NCI-H146 treated with DMSO at 0.1 percent for 48 hours (cell line): ENCODE results near the gene PYGO2.
"Not testable (repeated sequence)": the region's sequence is repeated elsewhere in the genome, so short reads cannot be mapped to it uniquely, and the experiment has no call there.

Experiments
- DNase-seq: peaks from one replicate; lab custom pipeline; 2025; ENCODE audit not compliant: unreplicated experiment; lab: John Stamatoyannopoulos, UW

Gene PYGO2

DNA sequence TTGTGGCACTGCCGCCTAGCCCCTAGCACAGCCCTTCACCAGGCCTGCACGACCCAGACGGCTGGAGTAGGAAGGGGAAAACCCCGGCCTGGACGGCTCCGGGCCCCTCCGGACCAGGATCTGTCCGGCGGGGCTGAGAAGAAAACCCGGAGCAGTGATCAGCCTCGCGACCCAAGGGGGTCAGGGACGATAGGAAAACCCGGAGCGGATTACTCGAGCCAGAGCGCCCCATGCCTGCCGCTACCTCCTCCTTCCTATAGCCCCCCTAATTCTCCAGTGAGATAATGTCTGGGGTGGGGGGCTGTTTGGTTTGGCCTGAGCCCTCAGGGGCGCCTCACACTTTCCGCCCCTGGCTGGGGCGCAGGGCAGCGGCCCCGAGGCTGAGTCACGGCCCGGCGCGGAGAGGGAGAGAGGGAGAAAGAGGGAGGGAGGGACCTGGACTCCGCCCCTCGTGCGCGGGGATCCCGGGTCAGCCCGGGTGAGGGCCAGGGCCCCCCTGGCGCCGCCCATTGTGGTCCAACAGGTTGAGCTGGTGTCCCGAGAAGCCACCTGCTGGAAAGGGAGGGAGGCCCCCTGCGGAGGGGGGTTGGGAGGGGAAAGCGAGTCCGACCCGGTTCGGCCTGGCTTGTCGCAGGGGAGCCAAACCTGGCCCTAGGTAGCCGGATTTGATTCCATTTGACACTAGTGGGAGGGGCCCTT lies 39.3 kb upstream of the PYGO2 start:
- DNase-seq, result peak; percentile 75

GRCh38 chr1:155000411-155000725 lies 38.8 kb upstream of the PYGO2 start:
- no peak for DNase-seq

DNA sequence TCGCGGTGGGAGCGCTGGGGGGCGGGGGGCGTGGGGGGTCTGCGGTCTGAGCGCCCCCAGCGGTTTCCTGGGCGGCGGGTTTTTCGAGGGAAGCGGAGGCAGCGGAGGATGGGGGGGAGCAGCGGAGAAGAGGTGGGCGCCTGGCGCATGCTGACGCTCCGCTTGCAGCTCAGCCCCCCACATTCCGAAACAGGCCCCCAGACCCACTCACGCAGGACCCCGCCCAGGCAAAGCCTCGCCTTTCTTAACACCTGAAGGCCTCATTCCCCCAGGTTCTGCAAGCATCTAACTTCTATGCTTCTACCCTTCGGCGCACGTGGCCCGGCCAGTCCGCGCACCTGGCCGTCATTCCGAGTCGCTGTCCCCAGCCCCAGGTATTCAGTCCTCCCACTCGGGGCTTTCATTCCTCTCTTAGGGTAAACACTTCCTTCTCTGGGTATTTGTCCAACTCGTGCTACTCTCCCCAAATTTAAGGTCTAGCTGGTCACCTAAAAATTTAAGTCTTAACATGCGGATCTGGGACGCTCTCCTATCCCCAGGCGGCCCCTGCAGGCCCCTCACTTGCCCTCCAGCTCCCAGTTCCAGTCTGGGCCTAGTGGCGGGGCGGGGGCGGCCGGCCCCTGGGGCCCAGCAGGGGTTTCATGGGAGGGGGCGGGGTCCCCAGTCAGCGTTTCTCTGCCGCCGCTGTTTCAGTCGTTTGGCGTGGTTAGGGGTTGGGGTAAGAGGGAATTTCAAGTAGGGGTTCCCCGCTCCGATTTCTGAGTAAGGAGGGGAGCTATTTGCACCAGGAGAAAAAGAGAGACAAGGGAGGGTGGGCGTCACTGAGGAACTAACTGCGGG lies 38.2 kb upstream of the PYGO2 start:
- peak; percentile 53 for DNase-seq

DNA sequence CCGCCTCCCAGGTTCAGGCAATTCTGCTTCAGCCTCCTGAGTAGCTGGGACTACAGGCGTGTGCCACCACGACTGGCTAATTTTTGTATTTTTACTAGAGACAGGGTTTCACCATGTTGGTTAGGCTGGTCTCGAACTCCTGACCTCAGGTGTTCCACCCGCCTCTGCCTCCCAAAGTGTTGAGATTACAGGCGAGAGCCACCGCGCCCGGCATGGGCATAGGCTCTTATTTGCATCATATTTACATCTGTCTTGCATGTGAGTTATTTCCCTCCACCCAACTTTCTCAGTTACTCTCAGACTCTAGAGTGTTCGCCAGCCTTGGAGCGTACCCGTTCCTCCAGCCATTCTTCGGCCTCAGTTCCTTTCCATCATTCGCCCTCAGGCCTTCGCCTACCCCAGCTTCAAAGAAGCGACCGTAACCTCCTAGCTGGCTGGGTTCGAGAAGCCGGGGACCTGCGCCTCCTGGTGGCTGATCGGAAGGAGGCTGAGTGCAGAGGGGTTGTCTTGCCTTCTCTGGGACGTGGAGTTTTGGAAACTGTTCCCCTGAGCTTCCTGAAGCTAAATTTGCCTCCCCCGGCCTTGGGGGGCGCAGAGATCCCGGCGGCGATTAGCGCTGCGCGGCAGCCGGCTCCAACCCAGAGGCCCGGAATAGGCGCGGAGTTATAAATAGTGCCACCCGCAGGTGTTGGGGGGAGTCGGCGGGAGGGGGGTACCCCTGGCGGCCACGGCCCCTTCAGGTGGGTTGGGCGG lies 37.4 kb upstream of the PYGO2 start:
- DNase-seq, result peak; percentile 53

- no peak for DNase-seq
Measured at GRCh38 chr1:154998201-154998780, 36.7 kb upstream of the PYGO2 start.

GRCh38 chr1:154996966-154997701 lies 35.6 kb upstream of the PYGO2 start:
- no peak for DNase-seq

- DNase-seq, result not testable (repeated sequence)
Measured at GRCh38 chr1:154995301-154995983, 33.9 kb upstream of the PYGO2 start.

- no peak for DNase-seq
Measured at GRCh38 chr1:154994591-154994990, 33.0 kb upstream of the PYGO2 start.

- DNase-seq, result no peak
Measured at GRCh38 chr1:154994269-154994587, 32.6 kb upstream of the PYGO2 start.

- DNase-seq, result no peak
Measured at GRCh38 chr1:154993572-154994268, 32.1 kb upstream of the PYGO2 start, which contains the start of gene LENEP. LENEP (plus strand) TSS chr1:154993586; CDS start chr1:154993608, 22 bp downstream.

DNA sequence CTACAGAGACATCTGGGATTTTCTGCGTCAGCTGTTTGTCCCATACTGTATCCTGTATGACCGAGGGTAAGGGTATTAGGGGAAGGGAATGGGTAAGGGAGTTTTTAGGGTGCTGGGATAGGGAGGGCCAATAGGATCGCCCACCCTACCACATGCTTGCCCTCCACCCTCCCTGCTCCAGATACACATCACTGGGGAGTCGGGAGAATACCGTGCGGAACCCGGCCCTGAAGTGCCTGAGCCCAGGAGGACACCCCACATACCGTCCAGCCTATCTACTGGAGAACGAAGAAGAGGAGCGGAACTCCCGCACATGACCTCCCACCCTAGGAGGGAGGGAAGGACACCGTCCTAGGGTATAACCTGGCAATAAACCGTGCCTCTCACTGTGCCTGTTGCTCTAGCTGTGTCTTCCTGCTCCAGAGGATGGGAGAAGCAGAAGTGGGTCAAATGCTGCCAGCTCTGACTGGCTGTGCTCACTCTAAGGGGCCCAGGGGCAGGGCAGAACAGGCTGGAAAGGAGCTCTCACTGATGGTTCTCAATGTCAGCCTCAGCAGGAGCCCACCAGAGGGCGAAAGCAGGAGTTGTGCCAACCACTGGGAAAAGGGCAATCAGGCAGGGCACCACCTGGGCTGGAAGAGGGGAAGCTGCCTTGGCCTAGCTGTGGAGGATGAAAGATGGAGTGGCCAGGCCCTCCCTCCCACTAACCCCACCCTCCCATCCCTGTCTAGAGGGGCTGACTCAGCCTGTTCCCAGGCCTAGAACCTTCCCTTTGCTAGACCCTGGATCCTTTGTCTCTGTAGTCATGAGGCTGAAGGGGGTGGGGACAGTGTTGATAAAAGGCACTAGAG lies 31.4 kb upstream of the PYGO2 start:
- DNase-seq, result no peak

- no peak for DNase-seq
Measured at GRCh38 chr1:154990276-154990675, 28.7 kb upstream of the PYGO2 start.

- DNase-seq, result no peak
Measured at GRCh38 chr1:154989195-154989860, 27.7 kb upstream of the PYGO2 start.

DNA sequence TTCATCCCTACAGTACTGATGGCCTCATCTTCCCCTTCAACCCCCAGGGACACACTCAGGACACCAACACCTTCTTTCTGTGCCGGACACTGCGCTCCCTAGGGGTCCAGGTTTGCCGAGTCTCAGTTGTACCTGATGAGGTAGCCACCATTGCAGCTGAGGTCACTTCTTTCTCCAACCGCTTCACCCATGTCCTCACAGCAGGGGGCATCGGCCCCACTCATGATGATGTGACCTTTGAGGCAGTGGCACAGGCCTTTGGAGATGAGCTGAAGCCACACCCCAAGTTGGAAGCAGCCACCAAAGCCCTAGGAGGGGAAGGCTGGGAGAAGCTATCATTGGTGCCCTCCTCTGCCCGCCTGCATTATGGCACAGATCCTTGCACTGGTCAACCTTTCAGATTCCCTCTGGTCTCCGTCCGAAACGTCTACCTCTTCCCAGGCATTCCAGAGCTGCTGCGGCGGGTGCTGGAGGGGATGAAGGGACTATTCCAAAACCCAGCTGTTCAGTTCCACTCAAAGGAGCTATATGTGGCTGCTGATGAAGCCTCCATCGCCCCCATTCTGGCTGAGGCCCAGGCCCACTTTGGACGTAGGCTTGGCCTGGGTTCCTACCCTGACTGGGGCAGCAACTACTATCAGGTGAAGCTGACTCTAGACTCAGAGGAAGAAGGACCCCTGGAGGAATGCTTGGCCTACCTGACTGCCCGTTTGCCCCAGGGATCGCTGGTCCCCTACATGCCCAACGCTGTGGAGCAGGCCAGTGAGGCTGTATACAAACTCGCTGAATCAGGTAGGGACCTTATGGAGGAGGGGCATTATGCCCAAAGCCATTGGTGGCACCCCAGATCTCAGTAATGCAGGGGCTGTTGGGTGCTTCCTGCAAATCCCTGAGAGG lies 26.7 kb upstream of the PYGO2 start:
- no peak for DNase-seq

DNA sequence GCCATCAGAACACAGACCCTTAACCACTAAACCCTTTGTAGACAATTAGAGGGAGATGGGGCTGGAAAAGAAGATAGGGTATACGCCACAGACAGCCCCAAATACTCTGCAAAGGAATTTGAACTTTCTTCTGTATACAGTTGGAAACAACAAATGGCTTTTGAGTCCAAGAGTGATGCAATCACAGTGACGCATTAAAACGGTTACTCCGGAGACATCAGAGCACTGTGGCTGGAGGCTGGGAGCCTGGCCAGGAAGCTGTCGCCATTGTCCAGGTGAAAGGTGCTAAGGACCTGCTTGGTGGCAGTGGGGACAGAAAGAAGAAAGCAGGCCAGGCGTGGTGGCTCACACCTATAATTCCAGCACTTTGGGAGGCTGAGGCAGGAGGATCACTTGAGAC lies 25.7 kb upstream of the PYGO2 start:
- DNase-seq, result no peak

DNA sequence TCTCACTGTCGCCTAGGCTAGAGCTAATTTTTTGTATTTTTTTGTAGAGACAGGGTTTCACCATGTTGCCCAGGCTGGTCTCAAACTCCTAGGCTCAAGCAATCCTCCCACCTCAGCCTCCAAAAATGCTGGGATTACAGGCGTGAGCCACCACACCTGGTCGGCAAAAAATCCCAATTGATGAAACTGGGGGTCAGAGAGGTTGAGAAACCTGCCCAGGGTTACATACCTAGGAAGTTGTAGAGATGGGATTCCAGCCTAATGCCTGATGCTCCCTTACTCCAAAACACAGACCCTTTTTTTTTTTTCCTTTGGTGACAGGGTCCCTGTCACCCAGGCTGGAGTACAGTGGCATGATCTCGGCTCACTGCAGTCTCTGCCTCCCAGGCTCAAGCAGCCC lies 25.2 kb upstream of the PYGO2 start:
- not testable (repeated sequence) for DNase-seq

DNA sequence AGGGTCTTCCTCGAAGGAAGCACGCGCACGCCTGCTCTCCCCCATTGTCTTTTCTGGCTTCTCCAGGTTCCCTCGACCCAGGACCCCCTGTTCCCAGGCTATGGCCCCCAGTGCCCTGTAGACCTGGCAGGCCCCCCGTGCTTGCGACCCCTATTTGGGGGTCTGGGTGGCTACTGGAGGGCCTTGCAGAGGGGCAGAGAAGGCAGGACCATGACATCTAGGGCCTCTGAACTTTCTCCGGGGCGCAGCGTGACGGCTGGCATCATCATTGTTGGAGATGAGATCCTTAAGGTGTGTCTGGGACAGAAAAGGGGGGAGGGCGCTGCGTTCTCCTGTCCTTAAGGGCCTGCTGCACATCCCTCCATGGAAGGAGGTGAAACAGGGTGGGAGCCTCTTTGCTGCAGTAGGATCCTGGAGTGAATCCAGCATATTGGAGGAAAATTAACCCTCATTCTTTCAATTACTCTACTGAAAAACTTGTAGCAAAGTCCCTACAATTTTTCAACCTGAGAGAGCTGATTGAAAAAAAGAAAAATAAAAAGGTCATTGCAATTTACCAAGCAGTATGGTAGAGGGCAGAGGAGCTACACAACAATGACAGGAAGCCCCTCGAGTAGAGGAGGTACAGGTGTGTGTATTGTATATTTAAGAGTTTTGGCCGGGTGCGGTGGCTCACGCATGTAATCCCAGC lies 22.3 kb upstream of the PYGO2 start:
- no peak for DNase-seq
